Kidney capillary endothelial cell (primary cell): ENCODE measurements around the gene SART1.
"Not testable (repeated sequence)": the region's sequence is repeated elsewhere in the genome, so short reads cannot be mapped to it uniquely, and the experiment has no call there.

Experiments used
- DNase-seq: peaks from one replicate; pipeline ENCODE4 v3.0.0-alpha.2; 2018; ENCODE audit warnings: low spot score

SART1 gene

DNA sequence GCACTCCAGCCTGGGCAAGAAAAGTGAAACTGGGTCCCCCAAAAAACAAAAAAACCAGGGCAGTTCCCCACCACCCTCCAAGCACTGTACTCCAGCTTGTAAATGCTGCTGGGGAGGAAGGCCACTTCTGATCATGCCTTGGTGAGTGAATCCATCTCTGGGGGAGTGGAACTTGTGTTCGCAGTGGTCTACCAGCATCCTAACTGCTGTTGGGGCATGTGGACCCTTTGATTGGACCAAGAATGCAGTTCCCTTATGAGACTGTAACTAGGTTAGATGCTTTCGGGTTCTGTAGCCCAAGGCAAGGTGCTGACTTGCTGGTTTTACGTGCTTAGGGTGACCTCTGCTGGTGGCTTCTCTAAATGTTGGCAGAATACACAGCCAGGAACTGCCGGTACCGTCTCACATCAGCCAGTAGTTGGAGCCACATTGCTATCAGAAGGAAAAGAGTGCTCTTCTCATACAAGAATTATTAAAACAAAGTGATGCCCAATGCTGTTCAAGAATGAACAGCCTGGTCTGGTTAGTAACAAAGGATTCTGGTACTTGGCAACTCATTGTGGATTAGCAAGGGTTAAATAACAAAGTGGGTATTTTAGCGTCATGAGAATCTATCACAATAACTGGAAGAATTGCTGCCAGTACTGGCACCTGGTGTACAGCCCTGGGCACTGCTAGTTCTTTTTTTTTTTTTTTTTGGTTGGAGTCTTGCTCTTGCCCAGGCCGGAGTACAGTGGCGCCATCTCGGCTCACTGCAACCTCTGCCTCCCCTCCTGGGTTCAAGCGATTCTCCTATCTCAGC lies 27.5 kb downstream of the SART1 start:
- DNase-seq: peak; percentile 95

DNA sequence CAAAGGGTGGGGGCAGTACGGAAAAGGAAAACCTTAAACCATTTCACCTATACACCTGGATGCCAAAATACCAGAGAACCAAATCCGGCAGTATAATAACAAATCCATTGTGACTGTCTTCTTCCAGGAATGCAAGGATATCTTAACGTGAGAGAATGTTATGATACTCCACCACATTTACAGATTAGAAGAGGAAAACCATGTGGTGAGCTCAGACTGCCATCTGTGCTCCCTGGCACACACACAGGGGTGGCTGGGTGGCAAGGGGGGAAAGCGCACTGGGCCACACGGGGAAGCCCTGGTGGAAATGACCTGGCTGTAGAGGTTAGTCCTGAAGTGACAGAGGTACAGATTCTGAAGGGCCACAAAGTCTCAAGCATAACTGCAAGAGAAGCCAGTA lies 30.5 kb downstream of the SART1 start:
- no peak for DNase-seq

DNA sequence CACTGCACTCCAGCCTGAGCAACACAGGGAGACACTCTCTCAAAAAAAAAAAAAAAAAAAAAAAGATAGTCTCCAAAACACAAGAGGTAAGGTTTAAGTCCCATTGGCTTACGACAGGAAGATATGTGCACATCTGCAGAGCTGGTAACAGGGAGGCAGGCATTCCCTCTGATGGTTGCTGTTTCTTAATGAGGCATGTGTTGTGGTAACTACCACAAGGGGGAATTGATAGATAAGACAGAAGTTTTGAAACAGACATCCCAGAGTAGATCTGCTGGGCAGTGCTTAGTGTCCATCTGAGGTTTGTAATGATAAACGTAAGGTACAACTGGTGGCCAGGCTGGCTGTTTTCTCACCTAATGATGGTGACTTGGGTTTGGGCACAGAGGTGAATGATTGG lies 35.8 kb downstream of the SART1 start:
- DNase-seq: no peak

DNA sequence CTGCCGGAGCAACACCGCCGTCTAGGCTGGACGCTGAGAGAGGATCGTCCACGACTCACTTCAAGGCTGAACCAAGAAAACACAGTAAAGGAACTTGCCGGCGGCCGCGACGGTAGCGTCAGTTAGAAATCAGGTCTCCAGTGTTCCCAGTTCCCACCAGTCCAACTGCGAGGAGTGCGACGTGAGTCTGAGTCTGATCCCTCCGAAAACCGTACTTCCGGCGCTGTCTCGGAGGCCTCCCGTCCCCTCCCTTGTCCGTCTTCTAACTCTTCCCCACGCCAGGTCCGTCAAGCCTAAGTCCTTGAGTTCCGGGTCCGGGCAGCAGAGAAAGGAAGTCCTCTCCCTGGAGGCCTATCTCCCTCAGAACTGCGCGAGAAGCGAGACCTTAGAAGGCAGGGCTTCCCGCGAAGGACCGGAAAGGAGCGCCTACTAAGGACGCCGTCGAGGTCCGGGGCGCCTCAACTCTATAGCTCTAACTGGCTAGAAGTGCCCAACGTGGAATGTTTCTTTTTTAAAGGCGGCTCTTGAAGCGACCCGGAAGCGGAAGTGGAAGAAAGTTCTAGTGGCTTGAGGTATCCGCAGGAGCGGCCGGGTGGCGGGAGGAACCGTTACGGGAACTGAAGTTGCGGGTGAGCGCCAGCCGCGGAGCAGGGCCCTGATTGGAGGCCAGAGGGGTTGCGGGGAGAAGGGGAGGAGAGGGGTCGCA lies 40.6 kb downstream of the SART1 start, which contains the start of the genes BANF1 and EIF1AD:
Gene BANF1, plus strand, starts transcription at position 562 of the 706 bp plus-strand sequence. CDS start 748 bp downstream, outside the sequence.
Gene EIF1AD, minus strand, starts transcription at position 216 of the 706 bp plus-strand sequence. CDS start 1,768 bp downstream, outside the sequence.
- peak; percentile 97 for DNase-seq

DNA sequence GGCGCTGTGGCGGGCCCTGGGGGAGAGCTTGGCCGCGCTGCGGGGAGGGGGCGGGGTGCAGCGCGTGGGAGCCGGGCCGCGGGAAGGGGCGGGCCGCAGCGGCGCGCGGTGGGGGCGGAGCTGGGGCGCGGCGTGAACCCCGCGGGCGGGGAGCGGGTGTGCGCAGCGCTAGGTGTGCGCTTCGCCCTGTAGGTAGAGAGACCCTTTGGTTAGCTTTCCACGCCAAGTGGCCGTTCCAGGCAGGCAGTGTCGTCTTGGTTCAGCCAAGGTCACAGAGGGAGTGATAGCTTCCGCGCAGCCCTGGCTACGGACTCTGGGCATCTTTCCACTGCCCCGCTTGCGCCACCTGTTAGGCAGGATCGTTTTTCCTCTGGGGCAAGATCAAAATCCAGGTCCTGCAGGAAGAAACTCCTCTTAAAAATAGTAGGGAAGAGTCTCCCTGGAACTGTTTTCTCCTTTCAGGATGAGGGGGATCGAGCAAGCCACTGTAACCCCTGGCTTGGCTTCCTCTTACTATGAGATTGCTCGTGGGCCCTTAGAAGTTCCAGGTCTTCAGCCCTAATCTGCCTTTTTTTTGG lies 41.2 kb downstream of the SART1 start:
- DNase-seq: peak; percentile 16

DNA sequence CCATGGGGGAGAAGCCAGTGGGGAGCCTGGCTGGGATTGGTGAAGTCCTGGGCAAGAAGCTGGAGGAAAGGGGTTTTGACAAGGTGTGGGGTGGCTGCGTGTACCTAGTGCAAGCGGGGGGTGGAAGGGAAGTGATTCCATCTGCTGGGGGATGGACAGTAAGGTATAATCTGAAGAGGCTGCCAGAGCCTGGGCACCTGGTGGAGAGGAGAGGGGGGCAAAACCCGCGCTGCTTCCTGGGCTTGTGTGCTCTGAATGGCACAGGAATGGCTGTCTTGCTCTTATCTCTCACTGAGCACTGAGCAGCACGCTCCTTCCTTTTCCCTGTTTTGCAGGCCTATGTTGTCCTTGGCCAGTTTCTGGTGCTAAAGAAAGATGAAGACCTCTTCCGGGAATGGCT lies 41.8 kb downstream of the SART1 start:
- no peak for DNase-seq

DNA sequence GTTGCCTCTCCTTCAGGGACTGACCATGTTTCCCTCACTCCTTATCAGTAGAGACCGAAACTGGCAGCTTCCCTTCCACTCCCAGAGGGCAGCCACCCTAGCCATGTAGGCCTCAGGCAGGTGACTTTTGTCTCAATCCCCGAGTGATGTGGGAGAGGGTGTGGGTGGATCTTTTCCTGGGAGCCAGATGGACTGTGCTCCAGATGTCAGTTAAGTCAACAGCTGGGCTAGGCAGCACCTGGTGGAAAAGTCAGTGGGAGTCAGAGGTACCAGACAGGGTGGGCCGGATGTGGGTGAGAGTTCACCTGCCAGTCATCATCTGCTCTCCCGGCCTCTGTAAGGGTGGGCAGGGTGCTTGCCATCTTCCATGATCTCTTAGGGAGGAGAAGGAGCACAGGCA lies 42.7 kb downstream of the SART1 start:
- no peak for DNase-seq

DNA sequence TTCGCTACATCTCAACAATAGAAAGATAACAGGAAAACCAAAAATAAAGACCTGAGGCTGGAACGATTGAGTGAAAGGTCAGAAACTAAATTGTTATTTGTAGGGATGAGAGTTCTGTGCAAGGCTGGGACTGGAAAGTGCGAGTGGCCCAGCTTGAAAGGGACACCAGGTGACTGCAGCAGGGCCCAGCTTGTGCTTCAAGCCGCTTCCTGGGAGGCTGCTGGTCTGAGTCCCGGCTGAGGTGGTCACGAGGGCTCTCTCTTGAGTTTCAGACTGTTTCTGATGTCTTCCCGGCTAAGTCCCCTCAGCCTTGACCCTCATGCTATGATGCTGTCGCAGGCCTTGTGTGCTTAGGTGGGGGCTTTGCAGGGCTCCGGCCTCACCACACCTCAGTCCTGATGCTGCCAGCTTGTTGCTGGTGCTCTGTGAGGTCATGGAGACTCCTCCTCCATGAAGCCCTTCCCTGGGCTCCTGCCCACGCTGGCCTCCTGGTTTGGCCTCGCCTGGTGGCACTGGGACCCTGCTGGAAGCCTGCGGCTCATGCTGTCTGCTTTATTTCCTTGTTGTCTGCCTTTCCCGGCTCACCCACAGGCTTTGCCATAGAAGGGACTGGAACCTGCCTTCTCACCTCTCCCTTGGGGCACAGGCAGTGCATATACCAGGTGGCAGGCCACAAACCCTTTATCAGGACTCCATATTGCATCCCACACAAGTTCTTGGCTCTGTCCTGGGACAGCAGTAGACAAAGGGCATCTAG lies 44.8 kb downstream of the SART1 start:
- DNase-seq: no peak

DNA sequence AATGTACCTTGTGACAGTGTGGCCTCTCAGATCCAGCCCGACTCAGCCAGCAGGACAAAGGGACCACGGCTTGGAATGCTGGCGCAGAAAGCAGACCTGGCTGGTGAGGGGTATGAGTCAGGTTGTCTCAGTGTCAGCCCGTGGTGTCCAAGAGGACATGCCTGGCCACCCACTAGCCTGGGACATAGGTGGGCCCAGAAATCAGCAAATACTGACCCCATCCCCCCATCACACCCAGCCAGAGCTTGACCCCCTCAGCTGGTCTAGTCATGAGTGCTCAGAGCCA lies 45.3 kb downstream of the SART1 start:
- DNase-seq: no peak

DNA sequence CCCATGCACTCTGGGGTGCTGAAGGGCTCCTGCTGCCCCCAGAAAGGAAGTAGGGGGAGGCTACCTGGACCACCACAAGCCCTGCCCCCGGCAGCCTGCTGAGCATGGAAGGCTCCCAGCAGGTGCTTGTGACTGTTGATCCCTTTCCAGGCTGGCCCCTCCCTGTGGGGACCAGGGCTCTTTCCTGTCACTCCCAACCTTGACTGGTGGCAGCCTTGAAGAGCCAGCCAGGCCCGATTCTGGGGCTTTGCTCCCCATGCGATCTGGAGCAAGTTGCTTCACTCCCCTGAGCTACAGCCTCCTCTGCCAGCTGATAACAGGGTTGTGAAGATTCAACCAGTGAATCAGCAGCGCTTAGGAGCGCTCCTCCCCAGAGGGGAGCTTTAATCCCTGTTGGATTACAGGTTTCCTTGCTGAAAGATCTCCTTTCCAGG lies 45.7 kb downstream of the SART1 start:
- no peak for DNase-seq

DNA sequence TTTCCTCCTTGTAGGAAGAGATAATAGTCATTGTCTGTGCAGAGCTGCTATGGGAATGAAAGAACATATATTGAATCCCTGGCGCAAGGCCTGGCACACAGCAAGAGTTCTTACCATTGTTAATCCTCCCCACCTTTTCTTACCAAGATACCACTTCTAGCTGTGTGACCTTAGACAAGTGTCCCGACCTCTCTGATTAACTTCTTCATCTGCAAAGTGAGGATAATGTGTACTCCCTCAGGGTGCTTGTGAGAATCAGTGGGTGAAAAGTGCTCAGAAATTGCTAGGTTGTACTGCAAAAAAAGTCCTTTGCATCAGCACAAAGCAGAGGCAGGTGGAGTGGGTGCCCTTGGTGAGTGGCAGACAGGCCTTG lies 46.5 kb downstream of the SART1 start:
- DNase-seq: no peak

DNA sequence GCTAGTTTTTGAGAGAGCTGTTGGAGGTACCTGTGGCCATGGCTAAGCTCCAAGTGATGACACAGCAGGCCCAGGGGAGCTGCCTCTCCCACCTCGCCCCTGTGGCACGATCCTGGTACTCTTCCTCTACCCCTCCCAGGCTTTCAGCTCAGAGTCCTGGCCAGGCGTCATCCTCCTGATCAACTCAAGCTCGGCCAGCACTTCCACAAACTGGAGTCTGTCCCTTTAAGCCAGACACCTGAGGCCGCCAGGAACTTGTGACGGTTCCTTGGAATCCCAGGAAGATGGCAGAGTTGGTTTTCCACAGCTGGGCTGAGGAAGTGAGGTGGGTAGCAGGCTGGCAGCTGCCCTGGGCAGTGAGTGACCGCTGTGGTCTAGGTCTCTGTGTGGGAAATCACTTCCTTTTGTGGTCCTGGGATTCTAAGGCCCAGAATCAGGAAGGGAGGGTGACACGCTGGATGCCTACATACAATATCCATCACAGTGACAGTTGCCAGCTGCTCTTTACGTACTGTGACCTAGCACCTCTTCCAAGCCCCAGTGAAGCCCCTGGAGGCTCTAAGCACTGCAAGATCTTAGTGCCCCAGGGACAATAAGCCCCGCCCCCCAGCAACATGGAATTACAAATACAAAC lies 47.1 kb downstream of the SART1 start:
- DNase-seq: no peak

DNA sequence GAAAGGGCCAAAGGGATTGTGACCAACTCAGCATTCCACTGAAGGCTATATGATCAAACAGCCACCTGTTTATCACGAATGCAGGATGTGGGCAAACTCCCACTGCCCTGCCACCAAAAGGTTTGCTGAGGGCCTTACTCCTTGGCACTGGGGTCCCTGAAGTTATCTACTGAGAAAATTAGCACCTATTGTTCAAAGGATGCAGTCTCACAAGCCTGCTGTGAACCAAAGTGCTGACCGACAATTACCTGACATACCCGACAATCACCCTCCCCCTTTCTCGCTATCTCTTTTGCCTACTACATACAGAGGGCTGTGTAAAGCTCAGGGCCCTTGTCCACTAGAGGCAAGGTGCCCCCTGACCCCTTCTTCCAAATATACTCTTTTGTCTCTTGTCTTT lies 48.5 kb downstream of the SART1 start:
- DNase-seq: not testable (repeated sequence)

DNA sequence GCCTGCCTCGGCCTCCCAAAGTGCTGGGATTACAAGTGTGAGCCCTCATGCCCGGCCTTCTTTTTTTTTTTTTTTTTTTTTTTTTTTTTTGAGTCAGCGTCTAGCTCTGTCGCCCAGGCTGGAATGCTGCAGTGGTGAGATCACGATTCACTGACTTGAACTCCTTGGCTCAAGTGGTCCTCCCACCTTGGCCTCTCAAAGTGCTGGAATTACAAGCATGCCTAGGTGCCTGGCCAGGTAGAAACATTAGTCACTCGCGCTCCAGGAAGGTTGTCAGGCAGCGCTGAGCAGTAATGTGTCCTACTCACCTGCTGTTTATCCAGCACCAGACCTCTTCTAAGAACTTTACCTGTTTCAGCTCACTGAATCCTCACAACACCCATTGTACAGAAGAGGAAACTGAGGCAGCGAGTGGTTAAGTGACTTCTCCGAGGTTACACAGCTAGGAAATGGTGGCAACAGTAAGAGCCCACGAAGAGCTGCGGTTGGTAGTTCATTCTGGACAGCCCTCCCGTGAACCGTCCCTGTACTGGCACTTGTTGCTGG lies 49.8 kb downstream of the SART1 start:
- no peak for DNase-seq

DNA sequence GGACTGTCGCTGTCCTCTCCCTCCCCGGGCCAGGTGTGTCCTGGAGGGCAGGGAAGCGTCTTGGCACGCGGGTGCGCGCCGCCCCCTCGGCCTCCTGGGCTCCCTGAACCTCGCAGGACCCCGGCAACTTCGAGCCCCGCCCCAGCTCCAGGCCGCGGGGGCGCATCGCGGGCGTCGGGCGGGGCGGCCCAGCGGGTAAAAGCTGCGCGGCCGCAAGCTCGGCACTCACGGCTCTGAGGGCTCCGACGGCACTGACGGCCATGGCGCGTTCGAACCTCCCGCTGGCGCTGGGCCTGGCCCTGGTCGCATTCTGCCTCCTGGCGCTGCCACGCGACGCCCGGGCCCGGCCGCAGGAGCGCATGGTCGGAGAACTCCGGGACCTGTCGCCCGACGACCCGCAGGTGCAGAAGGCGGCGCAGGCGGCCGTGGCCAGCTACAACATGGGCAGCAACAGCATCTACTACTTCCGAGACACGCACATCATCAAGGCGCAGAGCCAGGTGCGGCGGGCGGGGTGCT lies 50.3 kb downstream of the SART1 start, which contains the start of gene CST6:
Gene CST6, plus strand, starts transcription at position 224 of the 519 bp plus-strand sequence. Its CDS starts 37 bp downstream, at position 261.
- no peak for DNase-seq

DNA sequence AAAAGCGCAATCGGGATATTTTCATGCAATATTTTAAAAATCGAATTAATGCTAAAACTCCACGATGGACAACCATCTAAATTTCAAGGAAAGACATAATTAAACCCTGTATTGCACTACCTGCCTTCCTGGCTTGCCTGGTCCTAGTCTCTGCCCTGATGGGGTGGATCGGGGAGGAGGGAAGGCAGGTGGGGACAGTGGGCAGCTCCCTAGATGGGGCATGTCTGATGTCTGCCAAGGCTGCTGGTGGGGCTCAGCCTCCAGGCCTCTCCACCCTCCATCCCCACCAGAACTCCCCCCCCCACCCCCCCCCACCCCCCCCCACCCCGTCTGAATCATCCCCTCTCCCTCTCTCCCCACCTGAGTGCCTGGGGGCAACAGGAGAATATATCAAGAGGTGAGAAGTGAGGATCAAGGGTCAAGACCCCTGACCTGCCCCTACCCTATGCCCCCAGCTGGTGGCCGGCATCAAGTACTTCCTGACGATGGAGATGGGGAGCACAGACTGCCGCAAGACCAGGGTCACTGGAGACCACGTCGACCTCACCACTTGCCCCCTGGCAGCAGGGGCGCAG lies 50.9 kb downstream of the SART1 start:
- no peak for DNase-seq

DNA sequence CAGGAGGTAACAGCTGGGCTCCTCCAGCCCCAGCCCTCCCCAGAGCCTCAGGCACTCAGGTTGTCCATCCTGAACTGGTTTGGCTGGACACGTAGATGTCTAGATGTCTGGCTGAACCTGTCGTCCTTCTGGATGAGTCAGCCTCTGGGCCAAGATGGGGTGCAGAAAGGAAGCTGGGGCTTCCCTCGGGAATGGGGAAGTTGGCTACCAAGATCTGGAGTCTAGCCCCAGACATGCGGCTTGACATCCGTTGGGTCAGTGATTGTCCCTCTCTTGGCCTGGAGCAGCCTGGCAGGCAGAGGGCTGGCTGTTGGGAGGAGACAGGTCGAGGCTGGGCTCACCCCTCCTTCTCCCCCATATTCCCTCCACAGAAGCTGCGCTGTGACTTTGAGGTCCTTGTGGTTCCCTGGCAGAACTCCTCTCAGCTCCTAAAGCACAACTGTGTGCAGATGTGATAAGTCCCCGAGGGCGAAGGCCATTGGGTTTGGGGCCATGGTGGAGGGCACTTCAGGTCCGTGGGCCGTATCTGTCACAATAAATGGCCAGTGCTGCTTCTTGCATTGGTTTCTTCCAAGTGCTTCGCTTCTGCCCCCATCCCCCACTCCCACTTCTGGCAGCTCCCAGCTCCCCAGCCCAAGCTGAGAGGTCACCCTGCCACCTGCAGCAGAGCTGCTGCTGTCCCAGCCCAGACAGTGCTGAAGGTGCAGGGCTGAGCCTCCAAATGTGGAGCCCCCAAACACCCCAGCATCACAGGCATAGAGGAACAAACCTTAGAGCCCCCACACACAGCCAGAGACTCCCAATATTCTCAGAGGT lies 51.6 kb downstream of the SART1 start:
- DNase-seq: no peak

DNA sequence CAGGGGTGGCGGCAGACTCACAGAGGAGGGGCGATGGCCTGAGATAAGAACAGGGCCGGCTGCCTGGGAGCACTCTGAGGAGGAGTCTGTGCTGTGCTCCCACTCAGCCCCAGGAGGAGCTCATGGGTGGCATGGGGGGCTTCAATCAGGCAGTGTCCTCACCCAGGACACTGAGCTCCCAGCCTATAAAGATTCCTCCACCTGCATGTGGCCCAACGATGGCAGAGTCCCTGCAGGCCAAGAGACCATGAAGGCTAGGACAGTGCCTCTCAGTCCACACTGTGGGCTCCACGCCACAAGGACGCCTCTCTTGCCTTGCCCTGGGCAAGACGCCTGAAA lies 52.2 kb downstream of the SART1 start:
- no peak for DNase-seq

DNA sequence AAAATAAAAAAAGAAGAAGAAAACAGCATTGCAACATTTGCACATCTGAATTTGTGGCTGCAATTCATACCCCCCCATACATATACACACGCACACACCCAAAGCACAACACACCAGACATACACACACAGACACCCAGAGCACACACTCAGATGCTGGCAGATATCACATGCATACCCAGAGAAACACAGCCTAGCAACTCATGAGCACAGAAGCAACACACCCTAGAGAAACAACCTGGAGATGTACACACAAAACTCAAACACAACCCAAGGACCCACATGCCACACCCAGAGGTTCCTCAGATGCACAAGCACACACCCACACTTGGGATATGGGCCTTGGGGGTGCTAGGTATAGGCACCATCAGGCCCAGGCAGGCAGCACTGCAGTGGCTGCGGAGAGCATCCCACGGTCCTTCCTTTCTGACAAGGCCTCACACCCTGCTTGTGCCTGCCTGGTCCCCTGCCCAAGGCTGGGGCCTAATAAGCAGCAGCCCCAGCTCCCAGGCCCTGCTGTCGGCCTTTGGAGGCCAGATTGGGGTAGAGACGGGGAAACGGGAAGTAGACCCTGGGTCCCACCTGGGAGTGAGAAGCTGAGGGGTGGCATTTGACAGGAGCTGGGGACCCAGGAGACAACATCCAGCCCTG lies 53.4 kb downstream of the SART1 start:
- no peak for DNase-seq

DNA sequence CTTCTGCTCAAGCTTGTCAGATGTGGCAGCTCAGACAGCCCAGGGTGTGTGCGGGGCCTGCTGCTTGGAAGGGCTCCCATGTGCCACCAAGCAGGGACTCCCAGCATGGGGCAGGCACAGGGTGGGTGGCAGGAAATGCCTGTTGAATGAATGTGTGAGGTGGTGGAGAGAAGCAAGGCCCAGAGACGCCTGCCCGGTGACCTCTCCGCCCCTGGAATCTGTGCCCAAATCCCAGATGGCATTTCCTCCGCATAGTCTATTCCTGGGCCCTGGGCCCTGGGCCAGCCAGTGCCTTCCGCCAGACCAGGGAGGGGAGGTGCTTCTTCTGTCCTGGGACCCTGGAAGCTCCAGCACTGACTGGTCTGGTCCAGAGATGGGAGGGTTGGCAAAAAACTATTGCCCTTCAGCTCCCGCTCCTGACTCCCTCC lies 53.9 kb downstream of the SART1 start:
- DNase-seq: peak; percentile 84
